HepG2 (cell line): ENCODE data around the gene MFAP4. TPM values are rescaled to one million over a fixed set of nuclear protein-coding genes. Genes with fewer than 3 reads are reported as not detected.

Experiments
- ARHGAP35 ChIP-seq: sonication (generic); formaldehyde crosslinking; IDR thresholded peaks from 2 replicates; pipeline ENCODE4 v1.9.0; 2022; ENCODE audit warnings: mild to moderate bottlenecking, inconsistent platforms, moderate library complexity, missing genetic modification reagents, borderline replicate concordance
- ARNT2 ChIP-seq: sonication (generic); formaldehyde crosslinking; IDR thresholded peaks from 2 replicates; pipeline ENCODE4 v1.8.0; 2022; ENCODE audit warnings: mild to moderate bottlenecking, low read depth, missing genetic modification reagents, moderate library complexity
- CAMTA2 ChIP-seq: sonication (generic); formaldehyde crosslinking; IDR thresholded peaks from 2 replicates; pipeline ENCODE4 v1.4.0; 2020; ENCODE audit warnings: mild to moderate bottlenecking, missing genetic modification reagents, borderline replicate concordance
- CBX5 ChIP-seq: sonication (generic); formaldehyde crosslinking; IDR thresholded peaks from 2 replicates; pipeline ENCODE4 v1.4.0; 2020; ENCODE audit warnings: missing genetic modification reagents, borderline replicate concordance
- ELF3 ChIP-seq: IDR thresholded peaks from 2 replicates; pipeline ENCODE4 v1.6.1; 2016; ENCODE audit warnings: missing genetic modification reagents, missing compliant biosample characterization
- FOXO1 ChIP-seq: sonication (generic); formaldehyde crosslinking; IDR thresholded peaks from 2 replicates; pipeline ENCODE4 v1.4.0; 2020; ENCODE audit warnings: missing genetic modification reagents
- HIVEP1 ChIP-seq: sonication (generic); formaldehyde crosslinking; IDR thresholded peaks from 2 replicates; pipeline ENCODE4 v1.4.0; 2020; ENCODE audit warnings: mild to moderate bottlenecking, missing genetic modification reagents
- IRF2 ChIP-seq: IDR thresholded peaks from 2 replicates; pipeline ENCODE4 v1.6.1; 2018; ENCODE audit warnings: missing genetic modification reagents, missing compliant biosample characterization
- JDP2 ChIP-seq: sonication (generic); formaldehyde crosslinking; IDR thresholded peaks from 2 replicates; pipeline ENCODE4 v1.8.1; 2022; ENCODE audit warnings: missing genetic modification reagents, borderline replicate concordance
- MED1 ChIP-seq: sonication (generic); formaldehyde crosslinking; IDR thresholded peaks from 2 replicates; pipeline ENCODE4 v1.4.0; 2020; ENCODE audit warnings: missing genetic modification reagents
- MED13 ChIP-seq: sonication (generic); formaldehyde crosslinking; IDR thresholded peaks from 2 replicates; pipeline ENCODE4 v1.5.0; 2020; ENCODE audit warnings: missing genetic modification reagents
- NFRKB ChIP-seq: fragments of 450-650 bp; IDR thresholded peaks from 2 replicates; pipeline ENCODE4 v1.6.1; 2017
- POGZ ChIP-seq: sonication (generic); formaldehyde crosslinking; IDR thresholded peaks from 2 replicates; pipeline ENCODE4 v1.4.0; 2020; ENCODE audit warnings: mild to moderate bottlenecking, missing genetic modification reagents
- PRMT3 ChIP-seq: sonication (generic); formaldehyde crosslinking; IDR thresholded peaks from 2 replicates; pipeline ENCODE4 v1.8.1; 2022; ENCODE audit warnings: low read depth, mild to moderate bottlenecking, moderate library complexity, missing genetic modification reagents, borderline replicate concordance
- THAP11 ChIP-seq: IDR thresholded peaks from 2 replicates; pipeline ENCODE4 v1.6.1; 2016; ENCODE audit warnings: missing biosample characterization, missing genetic modification reagents
- TOPORS ChIP-seq: sonication (generic); formaldehyde crosslinking; IDR thresholded peaks from 2 replicates; pipeline ENCODE4 v1.8.0; 2023; ENCODE audit warnings: mild to moderate bottlenecking, missing genetic modification reagents
- ZFAT ChIP-seq: sonication (generic); formaldehyde crosslinking; conservative IDR thresholded peaks from 2 replicates; pipeline ENCODE4 v1.8.1; 2023; ENCODE audit warnings: missing genetic modification reagents, inconsistent platforms
- ZNF367 ChIP-seq: sonication (generic); formaldehyde crosslinking; IDR thresholded peaks from 2 replicates; pipeline ENCODE4 v1.4.0; 2020; ENCODE audit warnings: missing genetic modification reagents, borderline replicate concordance
- ZNF562 ChIP-seq: sonication (generic); formaldehyde crosslinking; IDR thresholded peaks from 2 replicates; pipeline ENCODE4 v1.8.0; 2022; ENCODE audit warnings: missing genetic modification reagents, borderline replicate concordance
- polyA plus RNA-seq, 8 experiments: library from polyadenylated mRNA; depleted of rRNA in 3 of 8; stranded (reverse) in 7 of 8; unstranded in 1 of 8; fragments of >200 nt; fragmentation: Illumina TruSeq in 4 of 8; extraction: Trizol in 4 of 8; gene quantifications; 2 replicates each; pipeline versions ENCODE4 v1.2.1 to v1.2.3, GENCODE V29; 2011 to 2016; ENCODE audit warnings: low read depth in 4 of 8, missing spikeins in 1 of 8, mixed read lengths in 1 of 8; ENCODE audit not compliant: insufficient read depth in 1 of 8
- total RNA-seq, 5 experiments: library from RNA; depleted of rRNA; stranded (reverse); fragments of >200 nt; fragmentation: Illumina TruSeq; extraction: Trizol; gene quantifications; 2 replicates each; pipeline ENCODE4 v1.2.3, GENCODE V29; 2016; ENCODE audit warnings: low read depth in 1 of 5
- TF ChIP-seq, protein P1 (sequence below): sonication (generic); formaldehyde crosslinking; IDR thresholded peaks from 2 replicates; pipeline ENCODE4 v1.5.1; 2020; ENCODE audit warnings: mild to moderate bottlenecking, missing genetic modification reagents, moderate library complexity
- TF ChIP-seq, protein P2 (sequence below): IDR thresholded peaks from 2 replicates; pipeline ENCODE4 v1.6.1; 2016; ENCODE audit warnings: missing genetic modification reagents, missing compliant biosample characterization
- TF ChIP-seq, protein P3 (sequence below): IDR thresholded peaks from 2 replicates; pipeline ENCODE4 v1.6.1; 2018; ENCODE audit warnings: missing genetic modification reagents
- TF ChIP-seq, protein P4 (sequence below): sonication (generic); formaldehyde crosslinking; IDR thresholded peaks from 2 replicates; pipeline ENCODE4 v1.4.0; 2020; ENCODE audit warnings: missing genetic modification reagents
- TF ChIP-seq, protein P5 (sequence below): sonication (generic); formaldehyde crosslinking; IDR thresholded peaks from 2 replicates; pipeline ENCODE4 v1.5.0; 2020; ENCODE audit warnings: mild to moderate bottlenecking, missing genetic modification reagents

MFAP4 gene
- total and polyA plus RNA-seq, 2 of the 13 experiments (the other 11 are each of a cell fraction or from before 2014, with no cell fraction given), result 0.08 TPM; not detected in 1

DNA sequence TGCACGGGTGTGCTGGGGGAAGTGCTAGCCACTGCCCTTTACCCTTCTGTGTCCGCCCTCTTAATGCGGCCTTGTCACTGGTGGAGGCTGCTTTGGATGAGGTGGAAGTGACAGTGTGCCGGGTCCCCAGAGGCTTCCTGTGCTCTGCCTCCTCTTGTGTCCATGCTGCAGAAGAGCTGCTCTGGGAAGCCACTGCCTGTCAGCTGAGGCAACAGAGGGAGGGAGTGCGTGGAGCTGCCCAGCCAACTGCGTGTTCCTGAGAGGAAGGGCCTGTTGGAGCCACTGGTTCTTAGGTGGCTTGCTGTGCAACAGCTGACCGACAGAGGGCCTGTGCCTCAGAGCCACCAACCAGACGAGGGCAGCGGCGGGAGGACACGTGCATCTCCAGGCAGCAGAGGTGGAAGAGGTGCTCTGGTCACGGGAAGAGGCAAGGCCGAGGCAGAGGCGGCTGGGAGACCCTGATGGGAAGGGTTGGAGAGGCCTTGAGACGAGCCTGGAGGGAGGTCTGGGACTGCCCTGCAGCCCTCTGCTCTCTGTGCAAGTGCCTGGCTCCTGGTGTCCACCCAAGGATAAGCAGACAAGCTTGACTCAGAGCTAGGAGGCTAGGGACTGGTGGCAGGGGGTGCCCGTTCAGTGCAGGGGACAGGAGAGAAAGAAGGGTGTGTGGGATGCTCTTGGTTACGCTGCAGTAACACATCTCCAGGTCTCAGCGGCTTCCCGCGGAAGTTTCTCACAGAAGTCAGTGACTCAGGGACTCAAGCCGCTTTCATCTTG, 49.9 kb downstream of the MFAP4 start (continued):
- TF ChIP-seq, protein P1, sequence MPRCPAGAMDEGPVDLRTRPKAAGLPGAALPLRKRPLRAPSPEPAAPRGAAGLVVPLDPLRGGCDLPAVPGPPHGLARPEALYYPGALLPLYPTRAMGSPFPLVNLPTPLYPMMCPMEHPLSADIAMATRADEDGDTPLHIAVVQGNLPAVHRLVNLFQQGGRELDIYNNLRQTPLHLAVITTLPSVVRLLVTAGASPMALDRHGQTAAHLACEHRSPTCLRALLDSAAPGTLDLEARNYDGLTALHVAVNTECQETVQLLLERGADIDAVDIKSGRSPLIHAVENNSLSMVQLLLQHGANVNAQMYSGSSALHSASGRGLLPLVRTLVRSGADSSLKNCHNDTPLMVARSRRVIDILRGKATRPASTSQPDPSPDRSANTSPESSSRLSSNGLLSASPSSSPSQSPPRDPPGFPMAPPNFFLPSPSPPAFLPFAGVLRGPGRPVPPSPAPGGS, result peak; percentile 83
- TF ChIP-seq, protein P2, sequence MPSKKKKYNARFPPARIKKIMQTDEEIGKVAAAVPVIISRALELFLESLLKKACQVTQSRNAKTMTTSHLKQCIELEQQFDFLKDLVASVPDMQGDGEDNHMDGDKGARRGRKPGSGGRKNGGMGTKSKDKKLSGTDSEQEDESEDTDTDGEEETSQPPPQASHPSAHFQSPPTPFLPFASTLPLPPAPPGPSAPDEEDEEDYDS (CRISPR knock-in tag), result 0 out of 2 replicates have a peak, but pooled peaks have one; percentile 28
- TF ChIP-seq, protein P3, sequence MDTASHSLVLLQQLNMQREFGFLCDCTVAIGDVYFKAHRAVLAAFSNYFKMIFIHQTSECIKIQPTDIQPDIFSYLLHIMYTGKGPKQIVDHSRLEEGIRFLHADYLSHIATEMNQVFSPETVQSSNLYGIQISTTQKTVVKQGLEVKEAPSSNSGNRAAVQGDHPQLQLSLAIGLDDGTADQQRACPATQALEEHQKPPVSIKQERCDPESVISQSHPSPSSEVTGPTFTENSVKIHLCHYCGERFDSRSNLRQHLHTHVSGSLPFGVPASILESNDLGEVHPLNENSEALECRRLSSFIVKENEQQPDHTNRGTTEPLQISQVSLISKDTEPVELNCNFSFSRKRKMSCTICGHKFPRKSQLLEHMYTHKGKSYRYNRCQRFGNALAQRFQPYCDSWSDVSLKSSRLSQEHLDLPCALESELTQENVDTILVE (CRISPR knock-in tag), result no peak
- TF ChIP-seq HIVEP1 (CRISPR knock-in tag) (peak; percentile 52; the same call in 1 of the 2 replicates), FOXO1 (CRISPR knock-in tag) (no peak; the same call in 1 of the 2 replicates), ZNF367 (CRISPR knock-in tag) (no peak), MED1 (CRISPR knock-in tag) (peak; percentile 44; the same call in 1 of the 2 replicates), ZFAT (no peak), ZNF562 (no peak), TOPORS (peak; percentile 66; the same call in 1 of the 2 replicates), NFRKB (no peak), ELF3 (CRISPR knock-in tag) (0 out of 2 replicates have a peak, but pooled peaks have one; percentile 51), MED13 (CRISPR knock-in tag) (no peak), IRF2 (CRISPR knock-in tag) (no peak; the same call in 1 of the 2 replicates), ARHGAP35 (CRISPR knock-in tag) (0 out of 2 replicates have a peak, but pooled peaks have one; percentile 73), CAMTA2 (CRISPR knock-in tag) (no peak), ARNT2 (peak; percentile 84), JDP2 (CRISPR knock-in tag) (no peak), POGZ (CRISPR knock-in tag) (0 out of 2 replicates have a peak, but pooled peaks have one; percentile 42), PRMT3 (CRISPR knock-in tag) (peak; percentile 76; the same call in 1 of the 2 replicates), THAP11 (CRISPR knock-in tag) (no peak), CBX5 (CRISPR knock-in tag) (peak; percentile 69; the same call in 1 of the 2 replicates)
- TF ChIP-seq, protein P4, sequence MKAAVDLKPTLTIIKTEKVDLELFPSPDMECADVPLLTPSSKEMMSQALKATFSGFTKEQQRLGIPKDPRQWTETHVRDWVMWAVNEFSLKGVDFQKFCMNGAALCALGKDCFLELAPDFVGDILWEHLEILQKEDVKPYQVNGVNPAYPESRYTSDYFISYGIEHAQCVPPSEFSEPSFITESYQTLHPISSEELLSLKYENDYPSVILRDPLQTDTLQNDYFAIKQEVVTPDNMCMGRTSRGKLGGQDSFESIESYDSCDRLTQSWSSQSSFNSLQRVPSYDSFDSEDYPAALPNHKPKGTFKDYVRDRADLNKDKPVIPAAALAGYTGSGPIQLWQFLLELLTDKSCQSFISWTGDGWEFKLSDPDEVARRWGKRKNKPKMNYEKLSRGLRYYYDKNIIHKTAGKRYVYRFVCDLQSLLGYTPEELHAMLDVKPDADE (CRISPR knock-in tag), result no peak
- TF ChIP-seq, protein P5, sequence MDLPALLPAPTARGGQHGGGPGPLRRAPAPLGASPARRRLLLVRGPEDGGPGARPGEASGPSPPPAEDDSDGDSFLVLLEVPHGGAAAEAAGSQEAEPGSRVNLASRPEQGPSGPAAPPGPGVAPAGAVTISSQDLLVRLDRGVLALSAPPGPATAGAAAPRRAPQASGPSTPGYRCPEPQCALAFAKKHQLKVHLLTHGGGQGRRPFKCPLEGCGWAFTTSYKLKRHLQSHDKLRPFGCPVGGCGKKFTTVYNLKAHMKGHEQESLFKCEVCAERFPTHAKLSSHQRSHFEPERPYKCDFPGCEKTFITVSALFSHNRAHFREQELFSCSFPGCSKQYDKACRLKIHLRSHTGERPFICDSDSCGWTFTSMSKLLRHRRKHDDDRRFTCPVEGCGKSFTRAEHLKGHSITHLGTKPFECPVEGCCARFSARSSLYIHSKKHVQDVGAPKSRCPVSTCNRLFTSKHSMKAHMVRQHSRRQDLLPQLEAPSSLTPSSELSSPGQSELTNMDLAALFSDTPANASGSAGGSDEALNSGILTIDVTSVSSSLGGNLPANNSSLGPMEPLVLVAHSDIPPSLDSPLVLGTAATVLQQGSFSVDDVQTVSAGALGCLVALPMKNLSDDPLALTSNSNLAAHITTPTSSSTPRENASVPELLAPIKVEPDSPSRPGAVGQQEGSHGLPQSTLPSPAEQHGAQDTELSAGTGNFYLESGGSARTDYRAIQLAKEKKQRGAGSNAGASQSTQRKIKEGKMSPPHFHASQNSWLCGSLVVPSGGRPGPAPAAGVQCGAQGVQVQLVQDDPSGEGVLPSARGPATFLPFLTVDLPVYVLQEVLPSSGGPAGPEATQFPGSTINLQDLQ, result no peak
